PC-3 (cell line): ENCODE results near the gene DUSP6.

ENCODE experiments used
- EZH2 ChIP-seq: fragments of 300-600 bp; sonication (generic); IDR thresholded peaks from one replicate; pipeline ENCODE4 v1.6.1; 2017; ENCODE audit warnings: antibody characterized with exemption, mild to moderate bottlenecking, low read length; ENCODE audit not compliant: unreplicated experiment
- TF ChIP-seq, protein P1 (sequence below): fragments of 300-600 bp; sonication (generic); conservative IDR thresholded peaks from 2 replicates; pipeline ENCODE4 v1.5.1; 2017; ENCODE audit warnings: antibody characterized with exemption, low read depth, mild to moderate bottlenecking, low read length

DNA sequence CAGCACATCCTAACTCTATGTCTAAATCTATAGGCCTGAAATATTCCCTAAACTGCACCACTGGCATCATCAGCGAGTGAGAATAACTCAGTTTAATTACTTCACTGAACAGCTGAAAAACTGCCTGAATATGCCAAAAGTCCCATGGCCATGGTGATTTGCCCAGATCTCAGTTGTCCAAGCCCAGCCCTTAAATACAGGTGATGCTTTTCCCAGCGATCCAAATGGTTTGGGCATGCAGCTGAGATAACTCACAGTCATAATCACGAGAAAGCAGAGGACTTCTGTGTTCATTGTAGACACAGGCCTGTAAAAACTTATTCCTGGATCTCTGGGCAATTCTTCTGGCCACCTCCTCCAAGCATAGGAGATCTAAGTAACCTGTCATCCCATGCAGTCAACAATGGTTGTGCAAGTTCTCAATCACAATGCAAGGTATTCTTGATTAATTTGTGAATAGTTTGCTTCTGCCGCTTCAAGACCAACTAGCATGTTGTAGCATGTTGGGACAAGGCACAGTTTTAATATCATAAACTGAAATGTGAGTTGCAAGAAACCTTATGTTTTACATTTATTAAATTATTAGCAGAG lies 40.5 kb downstream of the DUSP6 start:
- TF ChIP-seq, protein P1, sequence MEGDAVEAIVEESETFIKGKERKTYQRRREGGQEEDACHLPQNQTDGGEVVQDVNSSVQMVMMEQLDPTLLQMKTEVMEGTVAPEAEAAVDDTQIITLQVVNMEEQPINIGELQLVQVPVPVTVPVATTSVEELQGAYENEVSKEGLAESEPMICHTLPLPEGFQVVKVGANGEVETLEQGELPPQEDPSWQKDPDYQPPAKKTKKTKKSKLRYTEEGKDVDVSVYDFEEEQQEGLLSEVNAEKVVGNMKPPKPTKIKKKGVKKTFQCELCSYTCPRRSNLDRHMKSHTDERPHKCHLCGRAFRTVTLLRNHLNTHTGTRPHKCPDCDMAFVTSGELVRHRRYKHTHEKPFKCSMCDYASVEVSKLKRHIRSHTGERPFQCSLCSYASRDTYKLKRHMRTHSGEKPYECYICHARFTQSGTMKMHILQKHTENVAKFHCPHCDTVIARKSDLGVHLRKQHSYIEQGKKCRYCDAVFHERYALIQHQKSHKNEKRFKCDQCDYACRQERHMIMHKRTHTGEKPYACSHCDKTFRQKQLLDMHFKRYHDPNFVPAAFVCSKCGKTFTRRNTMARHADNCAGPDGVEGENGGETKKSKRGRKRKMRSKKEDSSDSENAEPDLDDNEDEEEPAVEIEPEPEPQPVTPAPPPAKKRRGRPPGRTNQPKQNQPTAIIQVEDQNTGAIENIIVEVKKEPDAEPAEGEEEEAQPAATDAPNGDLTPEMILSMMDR = no peak
- no peak for TF ChIP-seq EZH2
